A172 (cell line): ENCODE measurements around the gene ANKRD49. TPM values are rescaled to one million over a fixed set of nuclear protein-coding genes. Genes with fewer than 3 reads are reported as not detected.

Source experiments
- DNase-seq: peaks from one replicate; pipeline ENCODE4 v3.0.0-alpha.2; 2015; ENCODE audit warnings: low spot score
- total RNA-seq: library from RNA; depleted of rRNA; stranded (reverse); fragments of >200 nt; shearing (Covaris generic); gene quantifications from 2 replicates; pipeline ENCODE4 v1.2.3, GENCODE V29; 2014

ANKRD49 gene
- total RNA-seq, 1 experiment from 2014 or later = 22.7 TPM

DNA sequence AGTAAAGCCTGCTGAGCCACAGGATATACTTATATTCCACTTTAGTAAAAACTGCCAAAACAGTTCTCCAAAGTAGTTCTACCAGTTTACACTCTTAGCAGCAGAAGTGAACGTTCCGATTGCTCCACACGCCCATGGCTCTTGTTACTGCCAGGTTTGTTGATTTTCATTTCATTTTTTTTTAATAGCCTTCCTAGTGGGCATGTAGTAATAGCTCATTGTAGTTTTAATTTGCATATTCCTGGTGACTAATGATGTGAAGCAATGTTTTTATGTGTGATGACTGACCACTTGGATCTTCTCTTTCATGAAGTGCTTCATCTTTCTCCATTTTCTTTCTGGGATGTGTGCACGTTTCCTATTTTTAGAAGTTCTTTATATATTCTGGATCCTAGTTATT, 13.7 kb downstream of the ANKRD49 start:
- no peak for DNase-seq

DNA sequence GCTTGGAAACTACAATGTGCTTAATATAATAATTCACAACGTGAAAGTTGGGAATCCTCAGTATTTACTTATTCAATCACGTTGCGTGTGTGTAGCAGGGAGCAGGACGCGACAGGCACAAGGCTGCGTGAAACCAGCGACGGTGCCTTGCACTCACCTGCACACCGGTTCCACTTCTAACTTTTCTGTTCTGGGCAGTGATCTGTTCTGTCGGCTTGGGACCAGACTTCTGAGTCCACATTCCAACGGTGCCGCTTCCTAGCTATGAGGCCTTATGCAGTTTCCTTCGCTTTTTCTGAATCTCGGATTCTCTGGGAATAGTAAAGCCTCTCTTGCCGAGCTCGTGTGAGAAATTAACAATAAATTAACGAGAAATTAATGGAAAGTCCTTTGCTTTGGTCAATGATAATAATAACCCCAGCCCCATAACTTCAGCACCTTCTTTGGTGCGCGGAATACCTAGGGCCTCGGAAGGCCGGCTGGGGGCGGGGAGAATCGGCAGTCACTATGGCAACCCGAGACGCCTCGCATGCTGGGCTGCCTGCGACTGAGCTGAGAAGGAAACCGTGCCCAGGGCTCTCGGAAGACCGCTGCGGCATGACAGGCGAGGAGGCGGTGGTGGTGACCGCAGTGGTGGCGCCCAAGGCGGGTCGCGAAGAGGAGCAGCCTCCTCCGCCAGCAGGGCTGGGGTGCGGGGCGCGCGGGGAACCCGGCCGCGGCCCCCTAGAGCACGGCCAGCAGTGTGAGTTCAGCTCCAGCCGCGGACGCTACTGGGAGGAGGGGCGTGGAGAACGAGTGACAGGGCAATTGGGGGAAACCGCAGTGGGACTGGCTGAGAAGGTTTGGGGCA, 18.4 kb downstream of the ANKRD49 start, which contains the start of gene C11orf97:
Gene C11orf97, plus strand, starts transcription at position 530 of the 850 bp plus-strand sequence. Its CDS starts 68 bp downstream, at position 598.
- no peak for DNase-seq

DNA sequence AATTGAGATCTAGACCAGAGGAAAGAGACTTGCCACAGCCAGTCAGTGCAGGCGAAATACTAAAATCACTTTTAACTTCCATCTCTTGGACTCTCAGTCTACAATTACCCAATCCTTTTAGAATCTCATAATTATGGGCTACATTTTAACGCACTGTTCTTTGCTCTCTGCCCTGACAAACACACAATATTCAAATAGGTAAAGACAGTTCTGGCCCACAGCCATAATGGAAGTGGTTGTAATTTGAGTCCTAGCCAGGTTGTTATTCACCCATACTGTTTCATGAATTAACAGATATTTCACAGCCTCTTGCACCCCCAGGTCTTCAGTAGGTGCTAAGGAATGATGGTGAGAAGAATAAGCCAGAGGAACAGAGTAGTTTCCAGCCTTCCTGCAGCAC, 19.3 kb downstream of the ANKRD49 start:
- DNase-seq = no peak

DNA sequence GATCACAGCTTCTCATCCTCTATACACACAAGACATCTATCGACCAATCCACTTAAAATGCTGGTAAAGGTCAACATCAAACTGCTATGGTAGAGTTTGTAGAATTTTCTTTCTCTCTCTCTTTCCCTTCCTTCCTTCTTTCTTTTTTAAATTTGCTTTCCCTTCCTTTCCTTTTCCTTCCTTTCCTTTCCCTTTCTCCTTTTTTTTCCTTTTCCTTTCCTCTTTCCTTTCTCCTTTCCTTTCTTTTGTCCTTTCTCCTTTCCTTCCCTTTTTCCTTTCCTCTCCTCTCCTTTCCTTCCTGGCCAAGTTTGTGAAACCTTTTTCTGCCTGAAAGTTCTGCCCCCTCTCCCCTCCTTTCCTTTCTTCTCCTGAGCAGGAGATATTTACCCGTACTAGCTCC, 21.6 kb downstream of the ANKRD49 start:
- DNase-seq = no peak

DNA sequence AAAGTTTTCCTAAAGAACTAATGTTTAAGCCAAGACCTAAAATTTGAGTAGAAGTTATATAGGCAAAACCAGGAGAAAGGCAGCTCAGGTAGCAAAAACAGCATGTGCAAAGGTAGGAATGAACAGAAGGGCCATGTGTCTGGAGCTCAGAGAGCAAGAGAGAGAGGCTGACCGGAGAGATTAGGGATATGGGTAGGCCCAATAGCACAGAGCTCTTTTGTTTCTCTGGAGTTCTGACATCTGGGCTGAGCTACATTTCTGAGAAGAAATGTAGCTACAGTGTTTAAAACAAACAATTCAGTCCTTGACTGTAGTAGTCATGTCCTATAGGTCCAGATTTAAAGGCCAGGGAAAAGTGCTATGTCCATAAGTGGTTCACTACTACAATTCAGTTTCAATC, 22.9 kb downstream of the ANKRD49 start:
- no peak for DNase-seq

DNA sequence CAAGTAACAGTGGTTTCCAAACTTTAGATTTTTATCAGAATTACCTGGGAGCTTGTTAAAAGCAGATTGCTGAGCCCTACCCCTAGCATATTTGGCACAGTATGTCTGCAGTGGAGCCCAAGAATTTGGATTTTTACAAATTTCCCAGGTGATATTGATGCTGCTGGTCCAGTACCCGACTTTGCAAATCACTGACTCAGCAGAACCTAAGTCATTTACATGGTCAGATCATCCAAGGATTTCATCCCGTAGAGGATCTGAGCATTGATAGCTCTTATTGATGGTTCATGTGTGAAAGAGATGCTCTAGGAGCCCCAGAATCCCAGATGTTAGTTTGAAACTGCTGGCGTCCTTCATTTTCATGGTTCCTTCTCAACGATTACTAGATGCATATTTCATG, 24.5 kb downstream of the ANKRD49 start:
- DNase-seq = no peak

DNA sequence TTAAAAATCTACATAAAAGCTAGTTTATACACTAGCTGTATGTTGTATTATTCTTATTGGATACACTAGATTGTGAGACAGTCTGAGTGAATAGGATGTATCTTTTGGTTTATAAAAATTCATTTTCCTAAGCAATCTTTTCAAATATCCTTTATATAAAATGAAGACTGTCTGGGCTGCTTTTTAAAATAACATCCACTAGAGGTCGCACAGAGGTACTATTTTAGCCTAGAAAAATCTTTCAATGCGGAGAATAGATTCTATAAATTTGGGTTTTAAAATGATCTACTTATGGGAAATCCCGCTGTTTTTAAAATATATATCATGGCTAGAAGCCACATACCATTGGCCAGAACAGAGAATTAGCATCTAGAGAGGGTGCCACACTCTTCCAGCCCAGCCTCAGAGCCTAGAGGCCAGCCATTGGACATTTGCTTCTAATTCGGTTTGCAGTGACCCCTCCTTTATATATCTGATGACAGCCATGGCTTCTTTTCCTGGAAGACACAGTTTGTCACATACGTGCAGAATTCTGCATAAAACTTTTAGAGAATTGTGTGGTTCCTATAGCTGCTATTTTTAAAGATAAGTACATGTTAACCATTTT, 25.8 kb downstream of the ANKRD49 start:
- no peak for DNase-seq

DNA sequence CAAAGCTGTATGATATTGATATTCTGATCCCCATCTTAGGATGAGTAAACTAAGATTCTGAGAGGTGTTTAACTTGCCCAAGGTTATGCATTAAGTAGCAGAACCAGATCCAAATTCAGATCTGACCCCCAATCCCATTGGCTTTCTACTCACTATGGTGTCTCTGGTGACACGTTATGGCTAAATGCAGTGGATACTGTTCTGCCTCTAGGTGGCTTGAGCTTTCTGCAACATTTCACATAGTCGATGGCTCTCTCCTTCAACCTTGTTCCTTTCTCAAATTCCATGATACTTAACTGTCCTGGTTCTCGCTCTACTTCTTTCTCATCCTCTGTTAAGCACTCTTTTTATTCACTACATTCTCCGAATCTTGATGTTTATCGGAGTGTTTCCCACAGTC, 27.9 kb downstream of the ANKRD49 start:
- DNase-seq = no peak

DNA sequence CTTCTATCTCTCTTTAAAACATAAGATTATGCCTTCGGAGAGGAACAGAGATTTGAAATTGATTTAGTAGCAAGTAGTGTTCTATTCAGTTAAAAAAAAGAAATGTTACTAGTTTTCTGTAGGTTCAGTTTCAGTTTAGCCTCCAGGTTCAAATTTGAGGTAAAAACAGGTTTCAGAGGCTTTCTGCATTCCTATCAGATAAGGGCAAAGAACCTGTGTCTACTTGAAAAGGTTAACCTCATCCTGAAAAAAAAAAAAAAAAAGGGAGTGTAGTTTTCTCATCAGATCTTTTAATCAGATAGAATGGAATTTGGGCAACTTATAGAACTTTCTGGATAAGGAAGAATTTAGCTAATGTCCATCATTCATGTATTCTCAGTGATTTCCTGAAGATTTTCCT, 30.6 kb downstream of the ANKRD49 start:
- DNase-seq = no peak

DNA sequence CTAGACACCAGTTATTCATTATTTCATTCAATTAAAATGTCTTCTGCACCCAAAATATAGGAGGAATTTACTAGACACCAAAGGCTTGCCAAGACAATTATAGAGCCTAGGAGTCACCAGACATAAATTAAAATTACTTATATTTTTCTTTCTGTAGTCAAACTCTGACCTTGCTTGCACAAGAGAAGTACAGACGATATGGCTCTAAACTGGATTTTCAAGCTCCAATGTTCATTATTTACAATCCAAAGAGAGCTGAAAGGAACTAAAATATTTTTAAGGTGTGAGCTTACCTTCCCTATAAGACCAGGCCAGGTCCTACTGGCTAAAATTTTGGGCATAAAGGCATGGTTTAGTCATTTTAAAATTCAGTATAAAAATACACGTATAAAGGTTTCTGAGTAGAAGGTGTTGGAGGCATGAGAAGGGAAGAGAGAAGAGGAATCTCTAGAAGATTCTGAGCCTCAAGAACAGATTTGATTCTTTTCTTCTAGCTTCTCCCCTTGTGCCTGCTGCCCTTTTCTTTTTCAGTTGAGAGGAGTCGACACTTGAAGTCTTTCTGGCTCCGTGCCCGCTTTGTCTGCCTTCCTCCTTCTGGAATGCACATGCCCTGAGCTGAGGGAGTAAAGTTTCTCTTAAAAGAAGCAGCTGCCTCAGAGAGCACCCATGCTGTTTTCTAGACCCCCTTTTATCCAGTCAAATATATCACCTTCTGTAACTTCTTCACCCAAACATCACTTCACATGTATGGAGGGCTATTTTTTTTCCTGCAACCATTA, 32.0 kb downstream of the ANKRD49 start:
- DNase-seq = peak; percentile 13

DNA sequence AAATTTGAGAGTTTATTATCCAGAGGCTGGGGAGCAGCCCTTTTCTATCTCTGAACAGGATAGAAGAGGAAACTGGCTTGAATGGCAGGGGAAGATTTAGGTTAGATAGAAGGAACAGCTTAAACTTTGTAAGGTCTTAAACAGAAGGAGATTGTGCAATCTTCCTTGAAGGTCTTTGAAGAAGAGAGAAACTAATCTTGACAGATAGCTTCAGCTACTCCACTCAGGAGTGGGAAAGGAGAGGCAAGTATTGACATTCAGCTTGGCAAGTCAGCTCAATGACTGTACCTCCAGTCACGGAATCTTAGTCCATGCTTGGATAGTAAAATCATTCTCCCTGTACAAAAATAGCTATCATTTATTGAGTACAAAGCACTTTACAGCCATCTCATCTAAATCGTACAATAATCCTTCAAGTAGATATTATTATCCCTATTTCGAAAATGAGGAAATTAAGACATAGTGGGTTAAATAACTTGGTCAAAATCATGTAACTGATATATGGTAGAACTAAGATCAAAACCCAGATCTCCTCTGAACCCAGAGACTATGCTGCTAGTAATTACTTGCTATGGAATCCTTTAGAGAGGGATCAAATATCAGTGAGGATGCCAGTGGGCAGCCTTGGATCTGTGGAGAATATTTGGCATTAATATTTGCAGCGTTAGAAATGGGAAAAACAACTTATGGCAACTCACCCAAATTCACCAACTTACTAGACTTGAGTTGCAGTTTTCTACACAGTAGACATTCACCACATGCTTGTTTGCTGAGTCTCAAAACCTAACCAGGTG, 33.1 kb downstream of the ANKRD49 start:
- DNase-seq = no peak

DNA sequence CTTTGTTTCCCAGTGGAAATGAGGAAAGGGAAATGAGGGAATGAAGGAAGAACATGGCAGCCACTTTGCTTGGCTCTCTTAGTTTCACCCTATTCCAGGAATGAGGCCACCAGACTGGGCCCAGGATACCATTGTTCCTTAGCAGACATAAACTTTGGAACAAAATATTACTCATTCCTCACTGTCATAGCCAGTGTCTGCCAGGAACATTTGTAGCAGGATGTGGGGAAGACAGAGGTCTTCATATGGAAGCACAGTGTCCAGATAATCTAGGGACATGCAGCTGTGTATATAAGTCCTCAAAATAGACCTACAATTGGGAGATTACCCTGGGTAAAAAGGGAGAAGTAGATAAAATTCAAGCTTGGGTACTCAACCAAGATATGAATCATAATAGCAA, 34.8 kb downstream of the ANKRD49 start:
- no peak for DNase-seq

DNA sequence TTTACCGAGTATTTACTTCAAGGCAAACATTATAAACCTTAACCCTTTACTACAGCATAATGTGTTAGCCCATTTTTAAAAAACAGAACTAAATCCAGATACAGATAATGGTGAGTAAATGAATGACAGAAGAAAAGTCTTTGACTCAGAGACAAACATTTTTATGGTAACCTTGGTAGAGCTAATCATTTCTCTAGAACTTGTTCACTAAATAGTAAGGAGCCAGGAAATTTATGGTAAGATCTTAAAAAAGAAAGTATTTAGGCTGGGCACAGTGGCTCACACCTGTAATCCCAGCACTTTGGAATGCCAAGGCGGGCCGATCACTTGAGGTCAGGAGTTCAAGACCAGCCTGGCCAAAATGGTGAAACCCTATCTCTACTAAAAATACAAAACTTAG, 38.4 kb downstream of the ANKRD49 start:
- no peak for DNase-seq

DNA sequence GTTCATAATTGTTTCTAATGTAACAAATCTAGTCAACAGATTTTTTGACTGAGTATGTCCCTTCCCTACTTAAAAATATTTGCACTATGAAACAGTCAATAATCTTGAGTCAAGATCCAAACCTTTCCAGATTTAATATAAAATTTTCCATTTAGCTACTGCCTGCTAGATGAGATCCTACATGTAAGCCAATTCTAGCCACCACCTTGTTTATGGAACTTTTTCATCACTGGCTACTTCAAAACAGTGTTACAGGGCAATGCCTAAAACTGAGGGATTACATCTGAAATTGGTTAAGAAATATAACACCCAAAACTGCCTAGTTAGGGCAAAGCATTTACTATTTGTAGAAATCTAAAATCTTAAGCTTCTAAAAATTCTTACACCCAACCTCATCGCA, 39.4 kb downstream of the ANKRD49 start:
- no peak for DNase-seq

DNA sequence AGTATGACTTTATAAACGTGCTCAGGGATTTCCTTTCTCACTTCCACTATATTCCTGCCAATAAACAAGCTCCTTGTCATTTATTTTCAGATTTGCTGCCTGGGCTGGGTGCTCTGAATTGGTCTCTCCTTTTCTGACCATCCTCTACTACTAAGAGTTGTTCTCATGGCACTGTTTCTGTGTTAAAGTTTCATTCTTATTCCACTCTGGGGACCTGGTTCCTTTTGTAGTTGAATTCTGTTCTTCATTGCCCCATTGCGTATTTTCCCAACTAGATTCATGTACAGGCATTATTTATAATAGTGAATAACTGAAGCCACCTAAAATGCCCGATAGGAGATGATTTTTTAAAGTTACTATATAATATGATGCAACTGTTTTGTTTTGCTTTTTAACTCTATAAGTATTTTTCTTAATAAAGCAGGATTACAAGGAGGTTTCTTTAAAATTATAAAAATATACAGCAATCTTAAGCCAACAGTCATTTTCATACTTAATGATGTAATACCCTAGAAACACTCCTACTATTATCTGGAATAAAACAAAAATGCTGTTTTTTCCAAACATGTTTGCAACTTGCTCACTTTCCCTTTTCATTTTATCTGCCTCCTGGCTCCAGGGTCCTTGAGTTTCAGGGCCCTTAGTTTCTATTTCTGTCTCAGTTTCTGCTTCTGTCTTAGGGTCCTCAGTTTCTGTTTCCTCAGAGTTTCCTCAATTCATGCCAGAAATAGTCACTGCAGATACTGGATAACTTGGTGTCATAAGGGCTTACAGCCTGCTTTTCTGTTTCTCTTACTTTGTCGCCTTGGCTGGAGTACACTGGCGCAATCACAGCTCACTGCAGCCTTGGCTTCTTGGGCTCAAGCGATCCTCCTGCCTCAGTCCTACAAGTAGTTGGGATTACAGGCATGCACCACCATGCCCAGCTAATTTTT, 40.2 kb downstream of the ANKRD49 start:
- no peak for DNase-seq

DNA sequence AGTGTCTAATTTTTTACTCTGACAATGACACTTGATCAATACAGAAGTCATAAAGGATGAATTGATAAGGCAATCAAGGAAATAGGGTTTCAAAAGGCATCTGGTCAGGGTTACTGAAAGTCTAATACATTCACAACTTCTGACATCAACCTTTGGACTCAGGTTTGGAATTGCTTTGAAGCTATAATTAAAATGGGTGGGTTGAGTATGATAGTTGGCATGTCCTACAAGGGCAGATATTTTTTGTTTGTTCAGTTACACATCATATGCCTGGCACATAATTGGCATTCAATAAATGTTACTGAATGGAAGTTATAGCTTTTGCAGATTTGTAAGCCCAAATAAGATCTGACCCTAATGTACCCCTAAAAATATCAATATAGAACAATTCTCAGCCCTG, 42.6 kb downstream of the ANKRD49 start:
- DNase-seq = no peak

DNA sequence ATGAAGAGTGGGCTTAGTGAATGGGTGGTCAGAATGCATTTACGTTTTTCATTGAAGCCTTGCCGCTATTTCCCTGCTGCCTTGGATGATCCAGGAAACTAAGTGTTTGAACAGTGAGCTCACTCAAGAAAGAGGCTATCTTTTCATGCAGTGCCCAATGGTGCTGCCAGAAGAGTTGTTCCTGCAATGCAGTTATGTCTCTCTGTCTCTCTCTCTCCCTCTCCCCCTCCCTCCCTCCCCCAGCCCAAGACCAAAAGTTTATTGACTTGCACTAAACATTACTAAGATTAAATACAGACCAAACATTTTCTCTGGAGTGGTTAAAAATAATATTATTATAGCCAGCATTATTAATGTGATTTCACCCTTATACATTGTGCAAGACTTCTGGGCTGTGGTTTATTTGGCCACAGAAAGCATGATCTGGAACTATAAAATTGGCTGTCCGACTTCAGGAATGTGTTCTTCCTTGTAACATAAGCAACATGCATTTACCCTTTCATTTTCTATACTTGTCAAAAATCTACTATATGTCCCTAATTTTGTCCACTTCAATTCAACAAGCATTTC, 43.3 kb downstream of the ANKRD49 start:
- DNase-seq = no peak

DNA sequence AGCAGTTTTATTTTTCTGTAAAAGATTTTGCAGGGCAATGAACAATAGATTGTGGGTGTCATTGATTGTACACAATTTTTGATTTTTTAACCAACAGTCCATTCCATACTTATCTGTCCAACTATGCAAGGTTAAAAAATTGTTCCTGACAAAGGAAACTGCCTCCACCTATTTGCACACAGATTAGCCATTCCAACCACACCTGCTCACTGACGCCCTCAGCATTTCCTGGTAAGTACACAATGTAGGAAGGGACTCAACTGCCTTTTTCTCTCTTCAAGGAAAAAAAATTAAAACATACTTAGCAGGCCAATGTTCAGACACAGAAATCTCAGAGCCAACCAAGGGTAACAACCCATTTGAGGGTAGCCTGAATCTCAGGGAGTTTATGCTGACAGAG, 45.6 kb downstream of the ANKRD49 start:
- DNase-seq = no peak

DNA sequence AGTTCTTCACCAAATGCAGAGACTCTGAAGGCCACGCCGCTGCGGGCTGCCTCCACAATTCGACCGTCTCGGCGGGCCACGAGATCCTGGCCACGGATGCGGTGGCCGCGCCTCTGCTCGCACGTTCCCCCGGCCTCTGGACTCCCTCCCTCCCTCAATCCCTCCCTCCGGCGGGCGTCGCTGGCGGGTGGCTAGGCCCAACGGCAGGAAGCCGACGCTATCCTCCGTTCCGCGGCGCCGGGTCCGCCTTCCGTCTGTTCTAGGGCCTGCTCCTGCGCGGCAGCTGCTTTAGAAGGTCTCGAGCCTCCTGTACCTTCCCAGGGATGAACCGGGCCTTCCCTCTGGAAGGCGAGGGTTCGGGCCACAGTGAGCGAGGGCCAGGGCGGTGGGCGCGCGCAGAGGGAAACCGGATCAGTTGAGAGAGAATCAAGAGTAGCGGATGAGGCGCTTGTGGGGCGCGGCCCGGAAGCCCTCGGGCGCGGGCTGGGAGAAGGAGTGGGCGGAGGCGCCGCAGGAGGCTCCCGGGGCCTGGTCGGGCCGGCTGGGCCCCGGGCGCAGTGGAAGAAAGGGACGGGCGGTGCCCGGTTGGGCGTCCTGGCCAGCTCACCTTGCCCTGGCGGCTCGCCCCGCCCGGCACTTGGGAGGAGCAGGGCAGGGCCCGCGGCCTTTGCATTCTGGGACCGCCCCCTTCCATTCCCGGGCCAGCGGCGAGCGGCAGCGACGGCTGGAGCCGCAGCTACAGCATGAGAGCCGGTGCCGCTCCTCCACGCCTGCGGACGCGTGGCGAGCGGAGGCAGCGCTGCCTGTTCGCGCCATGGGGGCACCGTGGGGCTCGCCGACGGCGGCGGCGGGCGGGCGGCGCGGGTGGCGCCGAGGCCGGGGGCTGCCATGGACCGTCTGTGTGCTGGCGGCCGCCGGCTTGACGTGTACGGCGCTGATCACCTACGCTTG, 50.2 kb downstream of the ANKRD49 start, which contains the start of gene FUT4:
Gene FUT4, plus strand, starts transcription at position 227 of the 951 bp plus-strand sequence. Its CDS starts 213 bp downstream, at position 440.
- peak; percentile 60 for DNase-seq
